Common myeloid progenitor, CD34-positive (primary cell): ENCODE results near the gene MYO3B.
A peak's percentile ranks its signal among the peaks of the same experiment; 100 is the strongest.

Source experiments
- CTCF ChIA-PET: fragments of 350-600 bp; sonication (Branson Sonifier 250); formaldehyde crosslinking; loops from one replicate; lab custom pipeline; 2021; ENCODE audit warnings: antibody characterized with exemption; lab: Charles Lee
- POLR2A ChIA-PET: fragments of 350-600 bp; sonication (Branson Sonifier 250); formaldehyde crosslinking; loops from one replicate; lab custom pipeline; 2021; ENCODE audit warnings: antibody characterized with exemption; lab: Charles Lee
- DNase-seq, 3 donors: peaks; one replicate each; pipeline versions ENCODE4 v3.0.0 to v3.0.0-alpha.2; 2013
- H3K27ac ChIP-seq, 2 experiments: 1 replicate in 1 of 2; 2 replicates in 1 of 2; pipeline ENCODE4 v1.7.0; 2013; ENCODE audit warnings: inconsistent platforms in 2 of 2, low read length in 2 of 2, mild to moderate bottlenecking in 2 of 2, low read depth in 1 of 2, moderate library complexity in 1 of 2; ENCODE audit not compliant: severe bottlenecking in 2 of 2, insufficient read depth in 1 of 2, poor library complexity in 1 of 2
- H3K27me3 ChIP-seq, 5 experiments: replicated peaks in 2 of 5; 1 replicate in 3 of 5; 2 replicates in 2 of 5; pipeline versions ENCODE4 v1.6.1 to v1.7.0; 2013; ENCODE audit warnings: low read length in 4 of 5, mild to moderate bottlenecking in 2 of 5, moderate library complexity in 2 of 5, inconsistent platforms in 1 of 5; ENCODE audit not compliant: insufficient read depth in 5 of 5, control insufficient read depth in 4 of 5
- H3K36me3 ChIP-seq, 4 experiments: 1 replicate in 2 of 4; 2 replicates in 2 of 4; pipeline versions ENCODE4 v1.6.1 to v1.7.0; 2013; ENCODE audit warnings: low read length in 3 of 4, control low read depth in 1 of 4, mild to moderate bottlenecking in 1 of 4; ENCODE audit not compliant: control insufficient read depth in 4 of 4, insufficient read depth in 4 of 4
- H3K4me1 ChIP-seq, 4 experiments: 1 replicate in 3 of 4; 2 replicates in 1 of 4; pipeline versions ENCODE4 v1.6.1 to v1.7.1; 2013; ENCODE audit warnings: low read length in 3 of 4, mild to moderate bottlenecking in 3 of 4, control low read depth in 1 of 4, inconsistent platforms in 1 of 4, moderate library complexity in 1 of 4; ENCODE audit not compliant: control insufficient read depth in 4 of 4, insufficient read depth in 4 of 4; ENCODE audit errors: control extremely low read depth in 1 of 4
- H3K4me3 ChIP-seq, 7 experiments: 1 replicate in 4 of 7; 2 replicates in 3 of 7; pipeline versions ENCODE4 v1.5.1 to v1.7.0; 2013; ENCODE audit warnings: mild to moderate bottlenecking in 7 of 7, low read length in 6 of 7, moderate library complexity in 6 of 7, inconsistent platforms in 2 of 7, low read depth in 2 of 7, control low read depth in 1 of 7; ENCODE audit not compliant: insufficient read depth in 4 of 7, control insufficient read depth in 1 of 7; ENCODE audit errors: extremely low read depth in 1 of 7
- H3K9me3 ChIP-seq, 5 experiments: 1 replicate in 4 of 5; 2 replicates in 1 of 5; pipeline versions ENCODE4 v1.6.1 to v1.7.1; 2013; ENCODE audit warnings: low read length in 4 of 5, mild to moderate bottlenecking in 2 of 5, inconsistent platforms in 1 of 5, low read depth in 1 of 5, moderate library complexity in 1 of 5; ENCODE audit not compliant: control insufficient read depth in 4 of 5, insufficient read depth in 2 of 5; ENCODE audit errors: control extremely low read depth in 1 of 5
- WGBS: methylation state at CpG from one replicate; pipeline ENCODE4 v1.1.5; 2013; ENCODE audit not compliant: insufficient coverage; 5-methylcytosine and 5-hydroxymethylcytosine counted together

MYO3B gene

GRCh38 chr2:170517538-170517937 is 339.6 kb downstream of the MYO3B start:
- no peaks in the 10 kb centered on the region for H3K36me3 ChIP-seq
- H3K4me3 ChIP-seq = no peak overlapping the region
- H3K27ac ChIP-seq = no peak overlapping the region
- peak in 2 of 3 donors; percentile 54 to 56 for DNase-seq
- no peaks in the 10 kb centered on the region for H3K9me3 ChIP-seq
- POLR2A ChIA-PET = no interaction called here
- H3K27me3 ChIP-seq = peaks cover 0 to 9% (median 1%) of the 10 kb centered on the region in 5 experiments
- CTCF ChIA-PET = no interaction called here
- WGBS = no CpG with 5 or more reads among the region's 1 CpG
- H3K4me1 ChIP-seq = no peaks in the 10 kb centered on the region

DNA sequence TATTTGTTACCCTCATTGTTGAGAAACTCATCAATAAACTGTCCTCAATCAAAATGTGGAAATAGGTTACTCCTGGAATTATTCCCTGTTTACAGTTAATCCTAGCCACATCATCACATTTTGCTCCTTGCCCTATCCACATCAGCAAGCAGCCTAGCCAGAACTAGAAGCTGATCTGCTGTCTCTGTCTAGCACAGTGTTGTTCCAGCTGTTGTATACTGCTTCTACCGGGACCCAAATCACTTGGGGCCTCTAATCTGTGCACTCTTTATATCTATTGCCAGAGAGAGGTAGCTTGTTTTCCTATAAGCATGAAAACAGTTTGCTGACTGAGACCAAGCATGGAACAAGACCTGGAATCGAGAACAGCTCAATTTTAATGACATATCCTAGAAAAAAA is 341.0 kb downstream of the MYO3B start:
- Histone ChIP-seq H3K36me3 (no peaks in the 10 kb centered on the region), H3K9me3 (no peaks in the 10 kb centered on the region), H3K4me3 (no peak overlapping the region), H3K4me1 (no peaks in the 10 kb centered on the region), H3K27me3 (peaks cover 0 to 9% (median 3%) of the 10 kb centered on the region in 5 experiments), H3K27ac (no peak overlapping the region)
- no peak for DNase-seq
- CTCF ChIA-PET = no interaction called here
- 100% methylated on average over 1 of the region's 2 CpGs for WGBS
- POLR2A ChIA-PET = no interaction called here

GRCh38 chr2:170521299-170521698 is 343.4 kb downstream of the MYO3B start:
- Histone ChIP-seq H3K27ac (no peak overlapping the region), H3K9me3 (no peaks in the 10 kb centered on the region), H3K4me3 (no peak overlapping the region), H3K36me3 (no peaks in the 10 kb centered on the region), H3K27me3 (peaks cover 0 to 2% (median 0%) of the 10 kb centered on the region in 5 experiments), H3K4me1 (no peaks in the 10 kb centered on the region)
- WGBS = 88% methylated on average over 2 of the region's 2 CpGs
- no peak for DNase-seq
- ChIA-PET CTCF (interaction anchor here (1.5 kb wide), 1 partner anchor 13 kb away, joined by 4 read pairs; no protein-coding TSS in a partner anchor), POLR2A (no interaction called here)

GRCh38 chr2:170523506-170523905 is 345.6 kb downstream of the MYO3B start:
- Histone ChIP-seq H3K4me3 (no peak overlapping the region), H3K9me3 (no peaks in the 10 kb centered on the region), H3K4me1 (no peaks in the 10 kb centered on the region), H3K27me3 (peaks cover 0 to 2% (median 0%) of the 10 kb centered on the region in 5 experiments), H3K27ac (no peak overlapping the region), H3K36me3 (no peaks in the 10 kb centered on the region)
- 100% methylated on average over 2 of the region's 4 CpGs for WGBS
- DNase-seq = no peak
- ChIA-PET CTCF (no interaction called here), POLR2A (no interaction called here)

GRCh38 chr2:170524828-170525565 is 347.1 kb downstream of the MYO3B start:
- Histone ChIP-seq H3K4me3 (no peak overlapping the region), H3K4me1 (peaks cover 0 to 1% (median 0%) of the 10 kb centered on the region in 4 experiments), H3K27ac (no peak overlapping the region), H3K9me3 (no peaks in the 10 kb centered on the region), H3K27me3 (peaks cover 0 to 2% (median 0%) of the 10 kb centered on the region in 5 experiments), H3K36me3 (no peaks in the 10 kb centered on the region)
- CTCF ChIA-PET = no interaction called here
- POLR2A ChIA-PET = no interaction called here
- 54% methylated on average over 2 of the region's 2 CpGs for WGBS
- DNase-seq = no peak

GRCh38 chr2:170525566-170525900 is 347.6 kb downstream of the MYO3B start:
- CTCF ChIA-PET = no interaction called here
- no peaks in the 10 kb centered on the region for H3K9me3 ChIP-seq
- H3K27ac ChIP-seq = no peak overlapping the region
- H3K27me3 ChIP-seq = peaks cover 0 to 2% (median 0%) of the 10 kb centered on the region in 5 experiments
- WGBS = 73% methylated on average over 5 of the region's 5 CpGs
- no peak overlapping the region for H3K4me3 ChIP-seq
- peaks cover 0 to 7% (median 2%) of the 10 kb centered on the region in 4 experiments for H3K4me1 ChIP-seq
- no peaks in the 10 kb centered on the region for H3K36me3 ChIP-seq
- POLR2A ChIA-PET = no interaction called here
- DNase-seq = no peak

GRCh38 chr2:170530284-170530745 is 352.4 kb downstream of the MYO3B start:
- Histone ChIP-seq H3K36me3 (no peaks in the 10 kb centered on the region), H3K9me3 (no peaks in the 10 kb centered on the region), H3K4me1 (peaks cover 0 to 9% (median 2%) of the 10 kb centered on the region in 4 experiments), H3K27me3 (peaks cover 0 to 3% (median 0%) of the 10 kb centered on the region in 5 experiments), H3K4me3 (peak overlapping the region in 2 of 7 experiments; percentile 6 to 46), H3K27ac (no peak overlapping the region)
- POLR2A ChIA-PET = no interaction called here
- CTCF ChIA-PET = interaction anchor here (1.3 kb wide), 1 partner anchor 16 kb away, joined by 4 read pairs; no protein-coding TSS in a partner anchor
- 12% methylated on average over 7 of the region's 7 CpGs for WGBS
- DNase-seq = peak; percentile 21 to 71 (median 64)
